HepG2 (cell line): ENCODE results near the gene POLN. TPM values are rescaled to one million over a fixed set of nuclear protein-coding genes. Genes with fewer than 3 reads are reported as not detected.
A peak's percentile ranks its signal among the peaks of the same experiment; 100 is the strongest.

Experiments
- CAMTA2 ChIP-seq: sonication (generic); formaldehyde crosslinking; IDR thresholded peaks from 2 replicates; pipeline ENCODE4 v1.4.0; 2020; ENCODE audit warnings: mild to moderate bottlenecking, missing genetic modification reagents, borderline replicate concordance
- GATA4 ChIP-seq: sonication (generic); IDR thresholded peaks from 2 replicates; pipeline ENCODE4 v1.6.1; 2016; ENCODE audit warnings: antibody characterized with exemption, low read depth, borderline replicate concordance
- HIVEP1 ChIP-seq: sonication (generic); formaldehyde crosslinking; IDR thresholded peaks from 2 replicates; pipeline ENCODE4 v1.4.0; 2020; ENCODE audit warnings: mild to moderate bottlenecking, missing genetic modification reagents
- IKZF4 ChIP-seq: sonication (generic); formaldehyde crosslinking; IDR thresholded peaks from 2 replicates; pipeline ENCODE4 v1.5.1; 2020; ENCODE audit warnings: borderline replicate concordance, mild to moderate bottlenecking, low read depth, missing genetic modification reagents; ENCODE audit errors: not compliant biosample characterization
- KDM4B ChIP-seq: sonication (generic); formaldehyde crosslinking; IDR thresholded peaks from 2 replicates; pipeline ENCODE4 v1.4.0; 2020; ENCODE audit warnings: missing genetic modification reagents
- NBN ChIP-seq: fragments of 450-650 bp; conservative IDR thresholded peaks from 2 replicates; pipeline ENCODE4 v1.6.1; 2017
- NR2F1 ChIP-seq, 2 experiments: fragments of 450-650 bp in 1 of 2; formaldehyde crosslinking in 1 of 2; IDR thresholded peaks; 2 replicates each; pipeline versions ENCODE4 v1.5.0 to v1.6.1; 2016 to 2020; ENCODE audit warnings: mild to moderate bottlenecking in 1 of 2, missing compliant biosample characterization in 1 of 2, missing genetic modification reagents in 1 of 2, moderate library complexity in 1 of 2
- RFXAP ChIP-seq: sonication (generic); formaldehyde crosslinking; IDR thresholded peaks from 2 replicates; pipeline ENCODE4 v1.4.0; 2020; ENCODE audit warnings: missing genetic modification reagents, borderline replicate concordance
- SMAD1 ChIP-seq: sonication (generic); formaldehyde crosslinking; IDR thresholded peaks from 2 replicates; pipeline ENCODE4 v1.4.0; 2020; ENCODE audit warnings: missing genetic modification reagents, low read depth, mild to moderate bottlenecking, borderline replicate concordance
- SNAPC2 ChIP-seq: sonication (generic); formaldehyde crosslinking; IDR thresholded peaks from 2 replicates; pipeline ENCODE4 v1.8.1; 2022; ENCODE audit warnings: mild to moderate bottlenecking, missing genetic modification reagents
- SRSF4 ChIP-seq: fragments of 200-400 bp; formaldehyde crosslinking; IDR thresholded peaks from one replicate; pipeline ENCODE4 v1.6.1; 2018; ENCODE audit warnings: mild to moderate bottlenecking, low read depth, low read length, moderate library complexity; ENCODE audit not compliant: poor library complexity, severe bottlenecking
- WIZ ChIP-seq: sonication (generic); formaldehyde crosslinking; IDR thresholded peaks from 2 replicates; pipeline ENCODE4 v1.5.1; 2020; ENCODE audit warnings: mild to moderate bottlenecking, missing genetic modification reagents
- ZBTB2 ChIP-seq: sonication (generic); formaldehyde crosslinking; IDR thresholded peaks from 2 replicates; pipeline ENCODE4 v1.8.0; 2022; ENCODE audit warnings: low read depth, missing genetic modification reagents
- ZNF343 ChIP-seq: sonication (generic); formaldehyde crosslinking; IDR thresholded peaks from 2 replicates; pipeline ENCODE4 v1.4.0; 2020; ENCODE audit warnings: mild to moderate bottlenecking, missing genetic modification reagents
- ZNF530 ChIP-seq: sonication (generic); formaldehyde crosslinking; IDR thresholded peaks from 2 replicates; pipeline ENCODE4 v1.5.0; 2020; ENCODE audit warnings: low read depth, mild to moderate bottlenecking, missing genetic modification reagents
- ZNF546 ChIP-seq: sonication (generic); formaldehyde crosslinking; conservative IDR thresholded peaks from 2 replicates; pipeline ENCODE4 v1.8.1; 2023; ENCODE audit warnings: mild to moderate bottlenecking, missing genetic modification reagents
- ZNF547 ChIP-seq: sonication (generic); formaldehyde crosslinking; IDR thresholded peaks from 2 replicates; pipeline ENCODE4 v1.5.1; 2020; ENCODE audit warnings: mild to moderate bottlenecking, missing genetic modification reagents
- polyA plus RNA-seq, 8 experiments: library from polyadenylated mRNA; depleted of rRNA in 3 of 8; stranded (reverse) in 7 of 8; unstranded in 1 of 8; fragments of >200 nt; fragmentation: Illumina TruSeq in 4 of 8; extraction: Trizol in 4 of 8; gene quantifications; 2 replicates each; pipeline versions ENCODE4 v1.2.1 to v1.2.3, GENCODE V29; 2011 to 2016; ENCODE audit warnings: low read depth in 4 of 8, missing spikeins in 1 of 8, mixed read lengths in 1 of 8; ENCODE audit not compliant: insufficient read depth in 1 of 8
- total RNA-seq, 5 experiments: library from RNA; depleted of rRNA; stranded (reverse); fragments of >200 nt; fragmentation: Illumina TruSeq; extraction: Trizol; gene quantifications; 2 replicates each; pipeline ENCODE4 v1.2.3, GENCODE V29; 2016; ENCODE audit warnings: low read depth in 1 of 5
- TF ChIP-seq, protein P1 (sequence below): sonication (generic); formaldehyde crosslinking; IDR thresholded peaks from 2 replicates; pipeline ENCODE4 v1.4.0; 2020; ENCODE audit warnings: mild to moderate bottlenecking, missing genetic modification reagents, borderline replicate concordance
- TF ChIP-seq, protein P2 (sequence below): sonication (generic); formaldehyde crosslinking; IDR thresholded peaks from 2 replicates; pipeline ENCODE4 v1.4.0; 2020; ENCODE audit warnings: missing genetic modification reagents, borderline replicate concordance
- TF ChIP-seq, protein P3 (sequence below): IDR thresholded peaks from 2 replicates; pipeline ENCODE4 v1.6.1; 2016; ENCODE audit warnings: mild to moderate bottlenecking, missing biosample characterization, missing genetic modification reagents

Gene POLN
- total and polyA plus RNA-seq, 2 of the 13 experiments (the other 11 are each of a cell fraction or from before 2014, with no cell fraction given): 0.93 to 1.5 TPM

- TF ChIP-seq, protein P1, sequence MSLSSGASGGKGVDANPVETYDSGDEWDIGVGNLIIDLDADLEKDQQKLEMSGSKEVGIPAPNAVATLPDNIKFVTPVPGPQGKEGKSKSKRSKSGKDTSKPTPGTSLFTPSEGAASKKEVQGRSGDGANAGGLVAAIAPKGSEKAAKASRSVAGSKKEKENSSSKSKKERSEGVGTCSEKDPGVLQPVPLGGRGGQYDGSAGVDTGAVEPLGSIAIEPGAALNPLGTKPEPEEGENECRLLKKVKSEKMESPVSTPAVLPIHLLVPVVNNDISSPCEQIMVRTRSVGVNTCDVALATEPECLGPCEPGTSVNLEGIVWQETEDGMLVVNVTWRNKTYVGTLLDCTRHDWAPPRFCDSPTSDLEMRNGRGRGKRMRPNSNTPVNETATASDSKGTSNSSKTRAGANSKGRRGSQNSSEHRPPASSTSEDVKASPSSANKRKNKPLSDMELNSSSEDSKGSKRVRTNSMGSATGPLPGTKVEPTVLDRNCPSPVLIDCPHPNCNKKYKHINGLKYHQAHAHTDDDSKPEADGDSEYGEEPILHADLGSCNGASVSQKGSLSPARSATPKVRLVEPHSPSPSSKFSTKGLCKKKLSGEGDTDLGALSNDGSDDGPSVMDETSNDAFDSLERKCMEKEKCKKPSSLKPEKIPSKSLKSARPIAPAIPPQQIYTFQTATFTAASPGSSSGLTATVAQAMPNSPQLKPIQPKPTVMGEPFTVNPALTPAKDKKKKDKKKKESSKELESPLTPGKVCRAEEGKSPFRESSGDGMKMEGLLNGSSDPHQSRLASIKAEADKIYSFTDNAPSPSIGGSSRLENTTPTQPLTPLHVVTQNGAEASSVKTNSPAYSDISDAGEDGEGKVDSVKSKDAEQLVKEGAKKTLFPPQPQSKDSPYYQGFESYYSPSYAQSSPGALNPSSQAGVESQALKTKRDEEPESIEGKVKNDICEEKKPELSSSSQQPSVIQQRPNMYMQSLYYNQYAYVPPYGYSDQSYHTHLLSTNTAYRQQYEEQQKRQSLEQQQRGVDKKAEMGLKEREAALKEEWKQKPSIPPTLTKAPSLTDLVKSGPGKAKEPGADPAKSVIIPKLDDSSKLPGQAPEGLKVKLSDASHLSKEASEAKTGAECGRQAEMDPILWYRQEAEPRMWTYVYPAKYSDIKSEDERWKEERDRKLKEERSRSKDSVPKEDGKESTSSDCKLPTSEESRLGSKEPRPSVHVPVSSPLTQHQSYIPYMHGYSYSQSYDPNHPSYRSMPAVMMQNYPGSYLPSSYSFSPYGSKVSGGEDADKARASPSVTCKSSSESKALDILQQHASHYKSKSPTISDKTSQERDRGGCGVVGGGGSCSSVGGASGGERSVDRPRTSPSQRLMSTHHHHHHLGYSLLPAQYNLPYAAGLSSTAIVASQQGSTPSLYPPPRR (CRISPR knock-in tag): 0 out of 2 replicates have a peak, but pooled peaks have one; percentile 14
- TF ChIP-seq IKZF4 (CRISPR knock-in tag): no peak
- TF ChIP-seq, protein P2, sequence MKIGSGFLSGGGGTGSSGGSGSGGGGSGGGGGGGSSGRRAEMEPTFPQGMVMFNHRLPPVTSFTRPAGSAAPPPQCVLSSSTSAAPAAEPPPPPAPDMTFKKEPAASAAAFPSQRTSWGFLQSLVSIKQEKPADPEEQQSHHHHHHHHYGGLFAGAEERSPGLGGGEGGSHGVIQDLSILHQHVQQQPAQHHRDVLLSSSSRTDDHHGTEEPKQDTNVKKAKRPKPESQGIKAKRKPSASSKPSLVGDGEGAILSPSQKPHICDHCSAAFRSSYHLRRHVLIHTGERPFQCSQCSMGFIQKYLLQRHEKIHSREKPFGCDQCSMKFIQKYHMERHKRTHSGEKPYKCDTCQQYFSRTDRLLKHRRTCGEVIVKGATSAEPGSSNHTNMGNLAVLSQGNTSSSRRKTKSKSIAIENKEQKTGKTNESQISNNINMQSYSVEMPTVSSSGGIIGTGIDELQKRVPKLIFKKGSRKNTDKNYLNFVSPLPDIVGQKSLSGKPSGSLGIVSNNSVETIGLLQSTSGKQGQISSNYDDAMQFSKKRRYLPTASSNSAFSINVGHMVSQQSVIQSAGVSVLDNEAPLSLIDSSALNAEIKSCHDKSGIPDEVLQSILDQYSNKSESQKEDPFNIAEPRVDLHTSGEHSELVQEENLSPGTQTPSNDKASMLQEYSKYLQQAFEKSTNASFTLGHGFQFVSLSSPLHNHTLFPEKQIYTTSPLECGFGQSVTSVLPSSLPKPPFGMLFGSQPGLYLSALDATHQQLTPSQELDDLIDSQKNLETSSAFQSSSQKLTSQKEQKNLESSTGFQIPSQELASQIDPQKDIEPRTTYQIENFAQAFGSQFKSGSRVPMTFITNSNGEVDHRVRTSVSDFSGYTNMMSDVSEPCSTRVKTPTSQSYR: 0 out of 2 replicates have a peak, but pooled peaks have one; percentile 6
- no peak for TF ChIP-seq GATA4
- no peak for TF ChIP-seq HIVEP1 (CRISPR knock-in tag)
- TF ChIP-seq NBN: no peak
- TF ChIP-seq ZNF530 (CRISPR knock-in tag): no peak
- no peak for TF ChIP-seq CAMTA2 (CRISPR knock-in tag)
- no peak for TF ChIP-seq SRSF4
- TF ChIP-seq ZNF343: no peak
- no peak for TF ChIP-seq SNAPC2 (CRISPR knock-in tag)
- TF ChIP-seq NR2F1 (CRISPR knock-in tag; IDR thresholded peaks at IDR 0.05): no peak
- 0 out of 2 replicates have a peak, but pooled peaks have one; percentile 40 for TF ChIP-seq ZNF547 (CRISPR knock-in tag)
- TF ChIP-seq, protein P3, sequence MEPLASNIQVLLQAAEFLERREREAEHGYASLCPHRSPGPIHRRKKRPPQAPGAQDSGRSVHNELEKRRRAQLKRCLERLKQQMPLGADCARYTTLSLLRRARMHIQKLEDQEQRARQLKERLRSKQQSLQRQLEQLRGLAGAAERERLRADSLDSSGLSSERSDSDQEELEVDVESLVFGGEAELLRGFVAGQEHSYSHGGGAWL: no peak
- no peak for TF ChIP-seq KDM4B (CRISPR knock-in tag)
- no peak for TF ChIP-seq SMAD1 (CRISPR knock-in tag)
- no peak for TF ChIP-seq WIZ (CRISPR knock-in tag)
- TF ChIP-seq ZBTB2: no peak
- TF ChIP-seq ZNF546 (CRISPR knock-in tag): no peak
- peak; percentile 15; the same call in 1 of the 2 replicates for TF ChIP-seq RFXAP (CRISPR knock-in tag)
These were observed 164.9 kb downstream of the POLN start (continued) for GRCh38 chr4:2076908-2077536.
